ELR (cell line): ENCODE measurements around the gene KIRREL3.
"Not testable (repeated sequence)": the region's sequence is repeated elsewhere in the genome, so short reads cannot be mapped to it uniquely, and the experiment has no call there.

Source experiments
- DNase-seq: peaks from one replicate; pipeline ENCODE4 v3.0.0-alpha.2; 2015; ENCODE audit warnings: low read depth

The KIRREL3 gene

GRCh38 chr11:126400019-126400418 lies 600.6 kb downstream of the KIRREL3 start:
- no peak for DNase-seq

- DNase-seq, result no peak
These were observed 601.8 kb downstream of the KIRREL3 start for GRCh38 chr11:126398721-126399120.

- DNase-seq, result no peak
These were observed 602.3 kb downstream of the KIRREL3 start for GRCh38 chr11:126398296-126398695.

- DNase-seq, result no peak
These were observed 603.6 kb downstream of the KIRREL3 start for GRCh38 chr11:126396965-126397364.

GRCh38 chr11:126396266-126396665 lies 604.3 kb downstream of the KIRREL3 start:
- DNase-seq, result not testable (repeated sequence)

- DNase-seq, result not testable (repeated sequence)
These were observed 604.8 kb downstream of the KIRREL3 start for GRCh38 chr11:126395784-126396183.

- not testable (repeated sequence) for DNase-seq
These were observed 605.9 kb downstream of the KIRREL3 start for GRCh38 chr11:126394634-126395072.

- no peak for DNase-seq
These were observed 606.5 kb downstream of the KIRREL3 start for GRCh38 chr11:126394036-126394435.

GRCh38 chr11:126393143-126393542 lies 607.4 kb downstream of the KIRREL3 start:
- DNase-seq, result no peak

- no peak for DNase-seq
These were observed 607.9 kb downstream of the KIRREL3 start for GRCh38 chr11:126392633-126393013.

- no peak for DNase-seq
These were observed 608.5 kb downstream of the KIRREL3 start for GRCh38 chr11:126391970-126392632.

- no peak for DNase-seq
These were observed 609.1 kb downstream of the KIRREL3 start for GRCh38 chr11:126391286-126391954.

GRCh38 chr11:126390272-126390867 lies 610.2 kb downstream of the KIRREL3 start:
- no peak for DNase-seq

- no peak for DNase-seq
These were observed 612.7 kb downstream of the KIRREL3 start for GRCh38 chr11:126387857-126388256.

- not testable (repeated sequence) for DNase-seq
These were observed 613.9 kb downstream of the KIRREL3 start for GRCh38 chr11:126386729-126387071.

GRCh38 chr11:126385991-126386728 lies 614.4 kb downstream of the KIRREL3 start:
- no peak for DNase-seq

GRCh38 chr11:126384449-126385070 lies 616.0 kb downstream of the KIRREL3 start:
- no peak for DNase-seq

- no peak for DNase-seq
These were observed 616.9 kb downstream of the KIRREL3 start for GRCh38 chr11:126383339-126384335.

GRCh38 chr11:126382641-126383040 lies 617.9 kb downstream of the KIRREL3 start:
- not testable (repeated sequence) for DNase-seq

GRCh38 chr11:126381960-126382359 lies 618.6 kb downstream of the KIRREL3 start:
- DNase-seq, result not testable (repeated sequence)

GRCh38 chr11:126380909-126381308 lies 619.7 kb downstream of the KIRREL3 start:
- no peak for DNase-seq
